Right ventricle myocardium superior (tissue), 1 donor: ENCODE data around the gene TMTC3. TPM values are rescaled to one million over a fixed set of nuclear protein-coding genes. Genes with fewer than 3 reads are reported as not detected.

ENCODE experiments used
- ATAC-seq: fragments of 200-7000 bp; cut with Tn5 transposase; one replicate; pipeline ENCODE4 v1.9.1; 2020; ENCODE audit warnings: mild to moderate bottlenecking; ENCODE audit not compliant: poor library complexity
- DNase-seq: peaks from one replicate; pipeline ENCODE4 v3.0.0-alpha.2; 2020
- intact Hi-C: fragments of 100-400 bp; cut with DNase I; formaldehyde crosslinking; loops from one replicate; pipeline ENCODE4 v1.11.2; 2022
- total RNA-seq: library from RNA; stranded (reverse); fragmentation: NEBNext Ultra II Directional; extraction: Animal tissue kit (Norgen Biotek cat#: 25700); gene quantifications from one replicate; pipeline ENCODE4 v1.2.1, GENCODE V29; 2021
- donor health status: DM: no; HTN: yes; CAD: no; lungs with severe emphysema.

The TMTC3 gene
- total RNA-seq, 1 donor from 2014 or later = 5.8 TPM

- no peak for DNase-seq
These were observed 11.9 kb downstream of the TMTC3 start for GRCh38 chr12:88153959-88154358.

GRCh38 chr12:88156075-88156654 is 14.1 kb downstream of the TMTC3 start:
- intact Hi-C loops = no loop called here
- ATAC-seq (no peak), DNase-seq (no peak)

More at GRCh38 chr12:88153959-88154358, 11.9 kb downstream of the TMTC3 start:
- intact Hi-C loops = no loop called here
- no peak for ATAC-seq

- intact Hi-C loops = no loop called here
These were observed 21.3 kb downstream of the TMTC3 start for GRCh38 chr12:88163371-88163770.

DNA sequence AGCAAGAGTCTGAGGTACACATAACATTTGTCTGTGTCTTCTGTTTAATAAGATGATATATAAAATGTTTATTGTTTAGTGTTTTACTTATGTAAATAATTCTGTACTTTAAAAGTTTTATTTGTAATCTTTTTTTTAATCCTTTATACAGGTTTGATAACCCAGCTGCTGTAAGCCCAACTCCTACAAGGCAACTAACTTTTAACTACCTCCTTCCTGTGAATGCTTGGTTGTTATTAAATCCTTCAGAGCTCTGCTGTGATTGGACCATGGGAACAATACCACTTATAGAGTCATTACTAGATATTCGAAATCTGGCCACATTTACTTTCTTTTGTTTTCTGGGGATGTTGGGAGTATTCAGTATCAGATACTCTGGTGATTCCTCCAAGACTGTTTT is 24.1 kb downstream of the TMTC3 start:
- ATAC-seq (no peak), DNase-seq (no peak)
- intact Hi-C loops = no loop called here

More at GRCh38 chr12:88163371-88163770, 21.3 kb downstream of the TMTC3 start:
- DNase-seq = no peak
- ATAC-seq = no peak

DNA sequence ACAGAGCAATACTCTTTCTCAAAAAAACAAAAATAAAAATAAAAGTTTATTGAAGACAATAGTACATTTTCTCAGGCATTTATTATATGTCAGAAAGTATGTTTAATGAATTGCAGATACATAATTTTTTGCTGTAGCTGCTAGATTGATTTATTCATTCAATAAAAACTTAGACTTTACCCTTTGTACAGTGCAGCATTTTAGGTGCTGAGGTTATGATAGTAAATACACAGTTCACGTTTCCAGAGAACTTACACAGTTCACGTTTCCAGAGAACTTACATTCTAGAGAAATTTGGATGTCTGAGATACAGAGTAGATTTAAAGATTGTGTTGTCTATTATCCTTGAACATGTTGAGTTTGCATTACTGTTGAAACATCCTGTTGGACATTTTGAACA is 25.3 kb downstream of the TMTC3 start:
- DNase-seq = no peak
- ATAC-seq = no peak
- intact Hi-C loops = no loop called here

GRCh38 chr12:88172844-88173407 is 30.8 kb downstream of the TMTC3 start:
- intact Hi-C loops = no loop called here
- ATAC-seq (no peak), DNase-seq (no peak)

GRCh38 chr12:88175544-88175943 is 33.4 kb downstream of the TMTC3 start:
- intact Hi-C loops = no loop called here
- no peak for DNase-seq
- ATAC-seq = no peak

DNA sequence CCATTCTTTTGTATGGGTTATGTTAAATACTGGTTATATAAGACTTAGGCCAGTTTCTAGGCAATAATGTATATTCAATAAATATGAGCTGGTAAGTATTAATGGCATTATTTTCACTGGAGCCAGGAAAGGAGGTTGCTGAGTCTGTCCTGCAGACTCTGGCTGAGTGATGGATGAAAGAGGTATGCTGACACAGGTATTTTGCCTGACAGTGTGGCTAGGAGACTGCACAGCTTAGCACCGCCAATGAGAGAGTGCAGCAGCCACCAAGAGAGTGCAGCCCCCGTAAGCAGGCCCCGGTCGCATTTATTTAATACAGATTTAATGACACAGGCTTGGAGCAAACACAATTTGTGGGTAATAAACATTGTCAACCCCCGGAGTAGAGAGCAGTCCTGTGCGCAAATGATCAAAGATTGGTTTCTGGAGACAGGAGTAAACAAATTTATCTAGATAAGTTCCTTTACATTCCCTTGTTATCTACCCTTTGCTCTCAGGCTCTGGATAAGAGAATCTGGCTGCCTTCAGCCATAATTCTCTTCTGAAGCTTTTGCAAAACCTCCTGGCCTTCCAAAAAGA is 37.4 kb downstream of the TMTC3 start:
- ATAC-seq (no peak), DNase-seq (no peak)
- intact Hi-C loops = no loop called here

GRCh38 chr12:88181881-88182280 is 39.8 kb downstream of the TMTC3 start:
- no peak for ATAC-seq
- no peak for DNase-seq
- intact Hi-C loops = no loop called here

DNA sequence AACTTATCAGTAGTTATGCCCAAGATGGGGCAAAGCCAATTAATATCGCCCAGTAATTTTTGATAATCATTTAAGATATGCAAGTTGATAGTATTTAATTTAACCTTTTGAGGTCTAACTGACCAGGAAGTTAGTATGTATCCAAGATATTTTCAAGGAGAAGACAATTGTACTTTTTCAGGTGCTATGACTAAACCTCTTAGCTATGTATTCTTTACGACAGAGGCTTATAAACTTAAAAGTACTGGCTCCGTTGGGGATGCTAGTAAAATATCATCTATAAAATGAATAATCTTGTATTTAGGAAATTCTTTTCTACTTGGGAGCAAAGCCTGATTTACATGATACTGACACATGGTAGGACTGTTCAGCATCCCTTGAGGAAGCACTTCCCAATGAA is 40.3 kb downstream of the TMTC3 start:
- intact Hi-C loops = no loop called here
- no peak for DNase-seq
- no peak for ATAC-seq

DNA sequence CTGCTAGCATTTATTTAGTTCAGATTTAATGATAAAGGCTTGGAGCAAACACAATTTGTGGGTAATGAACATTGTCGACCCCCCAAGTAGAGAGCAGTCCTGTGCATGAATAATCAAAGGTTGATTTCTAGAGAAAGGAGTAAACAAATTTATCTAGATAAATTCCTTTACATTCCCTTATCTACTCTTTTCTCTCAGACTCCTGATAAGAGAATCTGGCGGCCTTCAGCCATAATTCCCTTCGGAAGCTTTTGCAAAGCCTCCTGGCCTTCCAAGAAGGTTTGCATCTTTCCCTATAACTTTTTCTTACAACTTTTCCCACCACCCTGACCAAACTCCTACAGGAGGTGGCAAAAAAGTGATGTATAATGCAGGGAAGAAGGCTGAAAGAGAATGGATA is 42.1 kb downstream of the TMTC3 start:
- intact Hi-C loops = no loop called here
- ATAC-seq (no peak), DNase-seq (no peak)

DNA sequence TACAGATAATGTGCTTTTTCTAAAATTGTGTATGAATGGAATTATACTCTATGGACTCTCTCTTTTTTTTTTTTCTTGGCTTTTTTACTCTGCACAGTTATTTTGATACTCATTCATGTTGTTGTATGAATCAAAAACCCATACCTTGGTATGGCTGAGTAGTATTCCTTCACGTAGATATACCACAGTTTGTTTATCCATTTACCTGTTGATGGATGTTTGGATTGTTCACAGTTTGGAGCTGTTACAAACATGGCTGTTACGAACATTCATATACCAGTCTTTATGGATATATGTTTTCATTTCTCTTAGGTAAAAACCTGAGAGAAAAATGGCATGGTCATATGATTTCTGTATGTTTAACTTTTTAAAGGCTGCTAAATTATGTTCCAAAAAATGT is 43.2 kb downstream of the TMTC3 start:
- ATAC-seq (no peak), DNase-seq (no peak)
- intact Hi-C loops = no loop called here

DNA sequence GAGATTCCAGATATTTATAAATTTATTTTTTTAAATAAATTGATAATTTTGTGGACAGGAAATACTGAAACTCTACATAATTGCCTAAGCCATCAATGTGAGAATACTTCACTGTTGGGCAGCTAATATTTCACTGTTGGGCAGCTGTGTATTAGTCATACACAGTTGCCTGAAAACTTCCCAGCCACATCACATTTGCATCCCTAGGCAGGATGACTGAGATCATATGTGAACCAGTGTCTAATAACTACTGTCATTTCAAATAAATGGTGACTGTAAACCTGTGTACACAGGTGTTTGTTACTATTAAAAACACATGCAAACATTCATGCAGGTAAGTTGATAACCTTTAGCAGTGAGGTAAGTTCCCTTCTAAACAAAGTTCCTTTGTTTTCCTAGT is 43.9 kb downstream of the TMTC3 start:
- no peak for ATAC-seq
- intact Hi-C loops = no loop called here
- DNase-seq = no peak

DNA sequence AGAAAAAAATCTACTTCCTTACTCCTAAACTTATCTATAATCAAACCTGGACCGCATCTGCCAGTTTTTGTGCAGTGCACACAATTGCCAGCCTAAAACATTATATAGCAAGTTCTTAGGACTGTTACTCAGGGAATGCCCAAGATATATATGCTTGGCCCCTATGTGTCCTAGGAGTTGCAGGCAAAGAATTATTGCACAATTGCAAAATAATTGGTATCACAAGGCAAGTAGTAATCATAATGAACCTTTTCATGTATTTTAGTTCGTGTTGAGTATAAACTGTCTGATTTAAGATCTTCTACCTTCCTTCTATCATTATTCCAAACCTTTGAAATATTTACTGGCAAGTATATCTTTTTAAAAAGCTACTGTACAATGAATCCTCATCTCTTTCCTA is 45.5 kb downstream of the TMTC3 start:
- no peak for ATAC-seq
- no peak for DNase-seq
- intact Hi-C loops = no loop called here

- intact Hi-C loops = no loop called here
- ATAC-seq = no peak
- no peak for DNase-seq
These were observed 46.1 kb downstream of the TMTC3 start for GRCh38 chr12:88188180-88188579.

DNA sequence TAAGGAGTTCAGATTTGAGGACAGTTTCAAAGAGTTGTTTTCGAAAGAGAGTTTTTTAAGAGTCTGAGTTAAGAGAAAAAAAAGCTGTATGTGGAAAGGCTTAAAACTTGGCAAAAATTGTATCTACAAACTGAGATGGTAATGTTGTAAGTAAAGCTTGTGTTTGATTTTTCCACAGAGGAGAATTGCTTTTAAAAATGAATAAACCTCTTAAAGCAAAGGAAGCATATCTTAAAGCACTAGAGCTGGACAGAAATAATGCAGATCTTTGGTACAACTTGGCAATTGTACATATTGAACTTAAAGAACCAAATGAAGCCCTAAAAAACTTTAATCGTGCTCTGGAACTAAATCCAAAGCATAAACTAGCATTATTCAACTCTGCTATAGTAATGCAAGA is 50.3 kb downstream of the TMTC3 start:
- ATAC-seq (no peak), DNase-seq (no peak)
- intact Hi-C loops = no loop called here

DNA sequence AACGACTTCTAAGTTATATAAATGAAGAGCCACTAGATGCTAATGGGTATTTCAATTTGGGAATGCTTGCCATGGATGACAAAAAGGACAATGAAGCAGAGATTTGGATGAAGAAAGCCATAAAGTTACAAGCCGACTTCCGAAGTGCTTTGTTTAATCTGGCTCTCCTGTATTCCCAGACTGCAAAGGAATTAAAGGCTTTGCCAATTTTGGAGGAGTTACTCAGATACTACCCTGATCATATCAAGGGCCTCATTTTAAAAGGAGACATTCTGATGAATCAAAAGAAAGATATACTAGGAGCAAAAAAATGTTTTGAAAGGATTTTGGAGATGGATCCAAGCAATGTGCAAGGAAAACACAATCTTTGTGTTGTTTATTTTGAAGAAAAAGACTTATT is 52.8 kb downstream of the TMTC3 start:
- intact Hi-C loops = no loop called here
- no peak for ATAC-seq

DNA sequence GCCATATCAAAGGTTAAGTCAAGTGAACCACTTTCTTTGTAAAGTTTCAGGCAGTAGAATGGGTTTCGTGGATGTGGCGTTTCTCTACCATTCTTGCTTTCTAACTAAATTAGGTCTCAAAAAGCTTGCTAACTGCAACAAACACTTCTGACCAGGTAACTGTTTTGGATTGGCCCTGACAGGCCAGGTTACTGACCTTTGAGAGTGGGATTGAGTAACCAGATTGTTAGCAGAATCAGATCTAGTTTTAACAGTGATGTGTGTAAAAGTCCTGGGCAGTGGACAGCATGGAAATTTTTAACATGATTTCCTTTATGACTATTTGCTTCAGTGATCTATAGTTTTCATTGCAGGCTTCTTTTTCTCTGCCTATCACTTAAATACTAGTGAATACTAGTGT is 57.9 kb downstream of the TMTC3 start:
- intact Hi-C loops = no loop called here
- ATAC-seq = no peak
- no peak for DNase-seq

More for the DNA sequence above, 52.8 kb downstream of the TMTC3 start:
- no peak for DNase-seq

- intact Hi-C loops = no loop called here
- no peak for ATAC-seq
- DNase-seq = no peak
These were observed 60.4 kb downstream of the TMTC3 start for GRCh38 chr12:88202500-88202899.

DNA sequence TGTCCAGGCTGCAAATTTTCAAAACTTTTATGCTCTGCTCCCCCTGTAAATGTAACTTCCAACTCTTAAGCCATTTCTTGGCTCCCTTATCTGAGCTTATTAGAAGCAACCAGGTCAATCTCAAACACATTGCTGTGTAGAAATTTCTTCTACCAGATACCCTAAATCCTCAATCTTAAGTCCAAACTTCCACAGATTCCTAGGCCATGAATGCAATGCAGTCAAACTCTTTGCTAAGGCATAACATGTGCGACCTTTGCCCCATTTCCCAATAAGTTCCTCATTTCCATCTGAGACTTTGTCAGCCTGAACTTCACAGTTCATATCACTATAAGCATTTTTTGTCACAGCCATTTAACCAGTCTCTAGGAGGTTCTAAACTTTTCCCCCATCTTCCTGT is 64.5 kb downstream of the TMTC3 start:
- intact Hi-C loops = no loop called here
- no peak for DNase-seq
- ATAC-seq = no peak
